H1 (cell line): ENCODE measurements around the gene SPRYD4. TPM values are rescaled to one million over a fixed set of nuclear protein-coding genes. Genes with fewer than 3 reads are reported as not detected.
"Not testable (repeated sequence)": the region's sequence is repeated elsewhere in the genome, so short reads cannot be mapped to it uniquely, and the experiment has no call there.

Experiments
- CTCF ChIA-PET: fragments of 300-600 bp; sonication (Branson Sonifier 250); formaldehyde crosslinking; loops from one replicate; lab custom pipeline; 2021; ENCODE audit not compliant: partially characterized antibody; lab: Charles Lee
- POLR2A ChIA-PET: fragments of 300-600 bp; sonication (Branson Sonifier 250); formaldehyde crosslinking; loops from one replicate; lab custom pipeline; 2021; ENCODE audit warnings: inconsistent platforms; ENCODE audit not compliant: partially characterized antibody; lab: Charles Lee
- DNase-seq, 2 experiments: peaks; one replicate each; pipeline versions ENCODE4 v3.0.0 to v3.0.0-alpha.2; 2010 to 2022; ENCODE audit warnings: low spot score in 2 of 2, low read depth in 1 of 2, mixed read lengths in 1 of 2
- FAIRE-seq: peaks from 2 replicates; lab custom pipeline; 2011; peaks lifted over from hg19 to GRCh38; lab: Jason Lieb, UNC
- H2AFZ ChIP-seq: 2 replicates; pipeline ENCODE4 v1.8.1; 2012; ENCODE audit warnings: low read length, inconsistent platforms
- H2AK5ac ChIP-seq: 2 replicates; pipeline ENCODE4 v1.6.1; 2013; ENCODE audit warnings: low read depth, low read length
- H2BK120ac ChIP-seq: replicated peaks from 2 replicates; pipeline ENCODE3; 2013; ENCODE audit warnings: low read depth, low read length, inconsistent platforms
- H2BK12ac ChIP-seq: 2 replicates; pipeline ENCODE4 v1.6.1; 2013; ENCODE audit warnings: low read depth, low read length
- H2BK15ac ChIP-seq: 2 replicates; pipeline ENCODE4 v1.6.1; 2013; ENCODE audit warnings: low read length
- H2BK20ac ChIP-seq: 2 replicates; pipeline ENCODE4 v1.6.1; 2013; ENCODE audit warnings: low read length
- H2BK5ac ChIP-seq: 2 replicates; pipeline ENCODE4 v1.6.1; 2013; ENCODE audit warnings: low read depth, low read length
- H3K14ac ChIP-seq: 2 replicates; pipeline ENCODE4 v1.6.1; 2013; ENCODE audit warnings: inconsistent platforms; ENCODE audit not compliant: insufficient read length
- H3K18ac ChIP-seq: 2 replicates; pipeline ENCODE4 v1.6.1; 2013; ENCODE audit warnings: low read length; ENCODE audit errors: extremely low read depth
- H3K23ac ChIP-seq: 2 replicates; pipeline ENCODE4 v1.6.1; 2013; ENCODE audit warnings: inconsistent platforms; ENCODE audit not compliant: insufficient read length
- H3K23me2 ChIP-seq: 2 replicates; pipeline ENCODE4 v1.6.1; 2013; ENCODE audit warnings: low read depth, low read length
- H3K27ac ChIP-seq: 2 replicates; pipeline ENCODE4 v1.6.1; 2011; ENCODE audit warnings: low read depth, low read length, inconsistent platforms
- H3K27me3 ChIP-seq, 4 experiments: replicated peaks in 1 of 4; 1 replicate in 1 of 4; 2 replicates in 3 of 4; pipeline versions ENCODE4 v1.6.1 to v1.8.1; 2011 to 2013; ENCODE audit warnings: low read length in 3 of 4, mild to moderate bottlenecking in 3 of 4, inconsistent platforms in 2 of 4, mixed read lengths in 2 of 4, moderate library complexity in 1 of 4; ENCODE audit not compliant: control insufficient read depth in 3 of 4, insufficient read depth in 3 of 4; ENCODE audit errors: extremely low read depth in 1 of 4
- H3K36me3 ChIP-seq, 4 experiments: 2 replicates each; pipeline versions ENCODE4 v1.6.1 to v1.8.1; 2011 to 2013; ENCODE audit warnings: mild to moderate bottlenecking in 4 of 4, low read length in 3 of 4, moderate library complexity in 2 of 4, control low read depth in 1 of 4, inconsistent platforms in 1 of 4; ENCODE audit not compliant: insufficient read depth in 4 of 4, control insufficient read depth in 2 of 4
- H3K4ac ChIP-seq: replicated peaks from 2 replicates; pipeline ENCODE3; 2013; ENCODE audit warnings: low read length, low read depth, mixed read lengths, inconsistent platforms; ENCODE audit not compliant: insufficient read length
- H3K4me1 ChIP-seq, 4 experiments: replicated peaks in 1 of 4; 1 replicate in 1 of 4; 2 replicates in 3 of 4; pipeline versions ENCODE4 v1.6.1 to v1.8.1; 2011 to 2013; ENCODE audit warnings: low read length in 3 of 4, inconsistent platforms in 2 of 4, mixed read lengths in 1 of 4; ENCODE audit not compliant: insufficient read depth in 4 of 4, control insufficient read depth in 3 of 4
- H3K4me2 ChIP-seq, 2 experiments: 2 replicates each; pipeline versions ENCODE4 v1.6.1 to v1.8.1; 2011 to 2013; ENCODE audit warnings: low read depth in 2 of 2, low read length in 2 of 2, control low read depth in 1 of 2, inconsistent platforms in 1 of 2, mild to moderate bottlenecking in 1 of 2; ENCODE audit not compliant: insufficient read depth in 1 of 2
- H3K4me3 ChIP-seq, 4 experiments: fragments of 200-600, 300-600 bp in 1 of 4; sonication (generic), shearing (Covaris generic), sonication (Bioruptor Twin) in 1 of 4; 2 replicates each; pipeline versions ENCODE4 v1.5.1 to v1.8.1; 2011 to 2016; ENCODE audit warnings: low read length in 4 of 4, low read depth in 3 of 4, control low read depth in 2 of 4, inconsistent platforms in 2 of 4, mild to moderate bottlenecking in 2 of 4, mixed read lengths in 1 of 4, moderate library complexity in 1 of 4; ENCODE audit not compliant: insufficient read depth in 2 of 4; ENCODE audit errors: extremely low read depth in 1 of 4
- H3K56ac ChIP-seq: replicated peaks from 2 replicates; pipeline ENCODE3; 2013; ENCODE audit warnings: low read depth, mild to moderate bottlenecking, mixed read lengths, low read length, inconsistent platforms; ENCODE audit not compliant: insufficient read length
- H3K79me1 ChIP-seq: 2 replicates; pipeline ENCODE4 v1.6.1; 2013; ENCODE audit warnings: low read depth, low read length, control low read depth
- H3K79me2 ChIP-seq, 2 experiments: 2 replicates each; pipeline versions ENCODE4 v1.6.1 to v1.8.1; 2012 to 2013; ENCODE audit warnings: low read length in 2 of 2, mild to moderate bottlenecking in 2 of 2, inconsistent platforms in 1 of 2; ENCODE audit not compliant: insufficient read depth in 2 of 2, control insufficient read depth in 1 of 2
- H3K9ac ChIP-seq, 4 experiments: replicated peaks in 1 of 4; 1 replicate in 1 of 4; 2 replicates in 3 of 4; pipeline versions ENCODE4 v1.6.1 to v1.8.1; 2011 to 2013; ENCODE audit warnings: low read depth in 3 of 4, low read length in 3 of 4, control low read depth in 2 of 4, mild to moderate bottlenecking in 2 of 4, moderate library complexity in 2 of 4, inconsistent platforms in 1 of 4; ENCODE audit errors: extremely low read depth in 1 of 4
- H3K9me3 ChIP-seq, 2 experiments: 2 replicates each; pipeline versions ENCODE4 v1.6.1 to v1.8.1; 2012 to 2013; ENCODE audit warnings: mild to moderate bottlenecking in 2 of 2, moderate library complexity in 2 of 2, control low read depth in 1 of 2, inconsistent platforms in 1 of 2, low read depth in 1 of 2, low read length in 1 of 2, mixed read lengths in 1 of 2; ENCODE audit not compliant: insufficient read depth in 2 of 2
- H4K20me1 ChIP-seq, 2 experiments: replicated peaks in 1 of 2; 2 replicates each; pipeline versions ENCODE3 to v1.8.1; 2011 to 2013; ENCODE audit warnings: inconsistent platforms in 2 of 2, low read length in 2 of 2, mild to moderate bottlenecking in 1 of 2; ENCODE audit not compliant: insufficient read depth in 2 of 2, control insufficient read depth in 1 of 2
- H4K5ac ChIP-seq: 2 replicates; pipeline ENCODE4 v1.6.1; 2013; ENCODE audit warnings: low read length, low read depth, mixed read lengths, inconsistent platforms; ENCODE audit not compliant: insufficient read length
- H4K8ac ChIP-seq: 2 replicates; pipeline ENCODE4 v1.8.0; 2013; ENCODE audit warnings: mild to moderate bottlenecking, moderate library complexity, low read length, inconsistent platforms; ENCODE audit not compliant: insufficient read depth; ENCODE audit errors: extremely low read depth
- H4K91ac ChIP-seq: replicated peaks from 2 replicates; pipeline ENCODE3; 2013; ENCODE audit warnings: low read length, mixed read lengths, inconsistent platforms; ENCODE audit not compliant: insufficient read length
- E2F6 ChIP-seq: IDR thresholded peaks from 2 replicates; pipeline ENCODE4 v1.6.1; 2012; ENCODE audit warnings: inconsistent platforms
- WGBS, 2 experiments: shearing (Covaris generic) in 1 of 2; methylation state at CpG; one replicate each; pipeline versions ENCODE4 v1.1.6 to v1.1.7; 2013 to 2015; ENCODE audit warnings: low lambda C conversion rate in 2 of 2, mixed read lengths in 2 of 2, inconsistent platforms in 1 of 2, low coverage in 1 of 2, missing lambda C conversion rate in 1 of 2; ENCODE audit not compliant: insufficient replicate concordance in 2 of 2, insufficient coverage in 1 of 2, insufficient read length in 1 of 2; ENCODE audit errors: extremely low coverage in 1 of 2, missing lambda C conversion rate in 1 of 2; 5-methylcytosine and 5-hydroxymethylcytosine counted together
- polyA plus RNA-seq, 7 experiments: library from polyadenylated mRNA; depleted of rRNA in 3 of 7; stranded (reverse) in 5 of 7; unstranded in 2 of 7; fragments of >200 nt in 5 of 7; fragments of 200-250 nt in 2 of 7; gene quantifications; 1 replicate in 5 of 7; 2 replicates in 1 of 7; 4 replicates in 1 of 7; pipeline versions ENCODE4 v1.2.1 to v1.2.3, GENCODE V29; 2011 to 2013; ENCODE audit warnings: missing spikeins in 2 of 7, mixed read lengths in 2 of 7
- total RNA-seq: library from RNA; stranded (reverse); fragmentation: NEBNext Ultra II Directional; extraction: Animal tissue kit (Norgen Biotek cat#: 25700); gene quantifications from 2 replicates; pipeline ENCODE4 v1.2.1, GENCODE V29; 2021

Gene SPRYD4
- total and polyA plus RNA-seq, 2 of the 8 experiments (the other 6 are each of a cell fraction or from before 2014, with no cell fraction given), result 4.3 to 5.3 TPM

GRCh38 chr12:56498126-56498902 lies 29.9 kb downstream of the SPRYD4 start:
- not testable (repeated sequence) for H4K8ac ChIP-seq, DNase-seq, H2BK15ac ChIP-seq
- TF ChIP-seq E2F6, result peak; percentile 75
- TF ChIP-seq, all 59 proteins: peak for 1; not testable (repeated sequence) for 58
- H3K4me1 ChIP-seq, H2BK5ac ChIP-seq, H4K91ac ChIP-seq, H2AK5ac ChIP-seq, H3K23ac ChIP-seq, FAIRE-seq, H2BK12ac ChIP-seq, H3K23me2 ChIP-seq, H3K4me3 ChIP-seq, H4K20me1 ChIP-seq, H3K27ac ChIP-seq, H3K36me3 ChIP-seq, H3K18ac ChIP-seq, H3K56ac ChIP-seq, H3K79me1 ChIP-seq, H2BK120ac ChIP-seq, H3K9ac ChIP-seq, H3K27me3 ChIP-seq, H3K14ac ChIP-seq, H4K5ac ChIP-seq, H2AFZ ChIP-seq, H2BK20ac ChIP-seq, H3K4ac ChIP-seq, H3K4me2 ChIP-seq, H3K79me2 ChIP-seq, POLR2A ChIA-PET: not testable (repeated sequence)
- WGBS, 2 experiments, result 74% methylated on average over 14 of the region's 14 CpGs; no CpG with 5 or more reads in 1 of the 2 experiments
- CTCF ChIA-PET, result interaction anchor here (0.6 to 0.9 kb wide), 3 partner anchors 9 to 139 kb away, joined by 3 read pairs; no protein-coding TSS in a partner anchor
- H3K9me3 ChIP-seq, result peaks cover 4 to 16% of the 10 kb centered on the region in 2 experiments; a peak in 2 of 4 replicates
